A549 (cell line): ENCODE measurements around the gene CPNE4. TPM values are rescaled to one million over a fixed set of nuclear protein-coding genes. Genes with fewer than 3 reads are reported as not detected.

Experiments
- ATAC-seq, 2 experiments: fragments of 200-7000 bp in 1 of 2; fragments of >200 bp in 1 of 2; cut with Nextera tagmentation in 1 of 2; cut with Tn5 transposase in 1 of 2; 3 replicates each; pipeline versions ENCODE4 v1.8.0 to v1.9.1; 2018 to 2020; ENCODE audit warnings: mild to moderate bottlenecking in 1 of 2, moderate library complexity in 1 of 2
- CTCF ChIA-PET: fragments of 300-600 bp; sonication (Branson Sonifier 250); formaldehyde crosslinking; extraction: SDS; loops from one replicate; lab custom pipeline; 2021; ENCODE audit warnings: antibody characterized with exemption, inconsistent platforms; lab: Yijun Ruan, JAX
- POLR2A ChIA-PET: fragments of 350-600 bp; formaldehyde crosslinking; extraction: SDS; loops from one replicate; lab custom pipeline; 2021; ENCODE audit warnings: antibody characterized with exemption, inconsistent platforms; lab: Yijun Ruan, JAX
- DNase-seq, 2 experiments: peaks; one replicate each; pipeline versions ENCODE4 v3.0.0 to v3.0.0-alpha.2; 2011 to 2016; ENCODE audit warnings: low read depth in 1 of 2, low spot score in 1 of 2
- FAIRE-seq: peaks from 2 replicates; lab custom pipeline; 2011; peaks lifted over from hg19 to GRCh38; lab: Jason Lieb, UNC
- H3K27ac ChIP-seq, 2 experiments: fragments of >200 bp; sonication (Bioruptor Twin); formaldehyde crosslinking; 3 replicates each; pipeline ENCODE4 v1.5.1; 2016 to 2017
- H3K4me1 ChIP-seq: fragments of >200 bp; sonication (Bioruptor Twin); formaldehyde crosslinking; 3 replicates; pipeline ENCODE4 v1.6.1; 2016
- H3K4me2 ChIP-seq: fragments of >200 bp; sonication (Bioruptor Twin); formaldehyde crosslinking; 3 replicates; pipeline ENCODE4 v1.6.1; 2016
- H3K4me3 ChIP-seq: fragments of >200 bp; sonication (Bioruptor Twin); formaldehyde crosslinking; 3 replicates; pipeline ENCODE4 v1.5.1; 2016
- H3K9me3 ChIP-seq: fragments of >200 bp; sonication (Bioruptor Twin); formaldehyde crosslinking; 3 replicates; pipeline ENCODE4 v1.6.1; 2016
- ATOH8 ChIP-seq: fragments of 250-450 bp; sonication (Bioruptor Pico); IDR thresholded peaks from 2 replicates; pipeline ENCODE4 v1.5.0; 2020; ENCODE audit warnings: low read depth, mild to moderate bottlenecking, moderate library complexity
- BCL3 ChIP-seq: fragments of >200 bp; sonication (Bioruptor Twin); formaldehyde crosslinking; IDR thresholded peaks from 3 replicates; pipeline ENCODE4 v1.6.1; 2016
- CBX2 ChIP-seq: fragments of 200-600 bp; sonication (generic); IDR thresholded peaks from 2 replicates; pipeline ENCODE4 v1.6.1; 2016; ENCODE audit warnings: low read depth, mild to moderate bottlenecking, borderline replicate concordance
- CBX8 ChIP-seq: fragments of 200-600 bp; sonication (generic); IDR thresholded peaks from 2 replicates; pipeline ENCODE4 v1.6.1; 2016
- CTCF ChIP-seq: fragments of >200 bp; sonication (Bioruptor Twin); formaldehyde crosslinking; IDR thresholded peaks from 3 replicates; pipeline ENCODE4 v1.5.1; 2016
- EHMT2 ChIP-seq: fragments of 200-600 bp; sonication (generic); IDR thresholded peaks from 2 replicates; pipeline ENCODE4 v1.6.1; 2016; ENCODE audit warnings: antibody characterized with exemption, low read depth, mild to moderate bottlenecking, moderate library complexity
- ELK1 ChIP-seq: fragments of 150-350 bp; IDR thresholded peaks from 2 replicates; pipeline ENCODE4 v1.6.1; 2014; ENCODE audit warnings: low read depth, mild to moderate bottlenecking, low read length
- EP300 ChIP-seq, 2 experiments: fragments of >200 bp; sonication (Bioruptor Twin); formaldehyde crosslinking; IDR thresholded peaks; 2 replicates in 1 of 2; 3 replicates in 1 of 2; pipeline ENCODE4 v1.6.1; 2016 to 2017
- FOSB ChIP-seq: fragments of 250-450 bp; sonication (Bioruptor Pico); IDR thresholded peaks from 2 replicates; pipeline ENCODE4 v1.5.0; 2020; ENCODE audit warnings: mild to moderate bottlenecking, moderate library complexity
- FOSL2 ChIP-seq, 2 experiments: fragments of 450-650 bp in 1 of 2; fragments of >200 bp in 1 of 2; sonication (Bioruptor Twin) in 1 of 2; formaldehyde crosslinking; IDR thresholded peaks; 2 replicates each; pipeline versions ENCODE4 v1.5.0 to v1.6.1; 2016 to 2020; ENCODE audit warnings: mild to moderate bottlenecking in 1 of 2, moderate library complexity in 1 of 2
- HES2 ChIP-seq: fragments of >200 bp; sonication (Bioruptor Twin); formaldehyde crosslinking; IDR thresholded peaks from 2 replicates; pipeline ENCODE4 v1.6.1; 2016
- HEYL ChIP-seq: fragments of 250-450 bp; sonication (Bioruptor Pico); IDR thresholded peaks from 2 replicates; pipeline ENCODE4 v1.8.0; 2021; ENCODE audit warnings: mild to moderate bottlenecking, moderate library complexity
- JUN ChIP-seq, 2 experiments: fragments of >200 bp; sonication (Bioruptor Twin); formaldehyde crosslinking; IDR thresholded peaks; 2 replicates in 1 of 2; 3 replicates in 1 of 2; pipeline ENCODE4 v1.6.1; 2016 to 2017
- JUNB ChIP-seq: fragments of >200 bp; sonication (Bioruptor Twin); formaldehyde crosslinking; IDR thresholded peaks from 2 replicates; pipeline ENCODE4 v1.6.1; 2016
- MAFK ChIP-seq: fragments of 450-650 bp; IDR thresholded peaks from 2 replicates; pipeline ENCODE4 v1.6.1; 2014; ENCODE audit not compliant: partially characterized antibody
- MYC ChIP-seq: IDR thresholded peaks from 2 replicates; pipeline ENCODE4 v1.6.1; 2012; ENCODE audit warnings: mild to moderate bottlenecking, inconsistent platforms, low read length, improper control_type of control experiment, borderline replicate concordance
- NFE2L2 ChIP-seq: fragments of 150-350 bp; conservative IDR thresholded peaks from 2 replicates; pipeline ENCODE4 v1.6.1; 2014; ENCODE audit warnings: low read length
- NR3C1 ChIP-seq: fragments of >200 bp; sonication (Bioruptor Twin); formaldehyde crosslinking; IDR thresholded peaks from 3 replicates; pipeline ENCODE4 v1.6.1; 2017
- RARB ChIP-seq: fragments of 250-450 bp; sonication (Bioruptor Pico); IDR thresholded peaks from 2 replicates; pipeline ENCODE4 v1.8.0; 2021; ENCODE audit warnings: mild to moderate bottlenecking, moderate library complexity
- RNF2 ChIP-seq: fragments of 200-600 bp; sonication (generic); IDR thresholded peaks from 2 replicates; pipeline ENCODE4 v1.6.1; 2016; ENCODE audit warnings: low read depth, mild to moderate bottlenecking, antibody characterized with exemption, moderate library complexity, borderline replicate concordance
- SREBF2 ChIP-seq: fragments of 450-650 bp; IDR thresholded peaks from 2 replicates; pipeline ENCODE4 v1.6.1; 2014; ENCODE audit warnings: mild to moderate bottlenecking, moderate library complexity
- ZNF302 ChIP-seq: fragments of 250-450 bp; sonication (Bioruptor Pico); IDR thresholded peaks from 2 replicates; pipeline ENCODE4 v1.9.0; 2021; ENCODE audit warnings: inconsistent platforms, mild to moderate bottlenecking, moderate library complexity
- WGBS: methylation state at CpG from one replicate; pipeline ENCODE4 v1.1.6; 2017; ENCODE audit errors: missing lambda C conversion rate; 5-methylcytosine and 5-hydroxymethylcytosine counted together
- polyA plus RNA-seq, 4 experiments: library from polyadenylated mRNA; depleted of rRNA in 3 of 4; stranded (reverse); fragments of >200 nt; fragmentation: RNase III in 1 of 4; extraction: RNeasy Plus Mini Kit Qiagen cat#74134 plus additional on column Dnase treatment in 1 of 4; gene quantifications; 2 replicates in 3 of 4; 3 replicates in 1 of 4; pipeline ENCODE4 v1.2.3, GENCODE V29; 2011 to 2017

CPNE4 gene
- polyA plus RNA-seq, 2 of the 4 experiments (the other 2 are of a cell fraction): 3.6 to 8.7 TPM

GRCh38 chr3:131532645-131533044 is 502.2 kb downstream of the CPNE4 start (continued):
- TF ChIP-seq CTCF: no peak

GRCh38 chr3:131530843-131531242 is 504.0 kb downstream of the CPNE4 start:
- CTCF ChIA-PET: no interaction called here
- H3K4me1 ChIP-seq: no peaks in the 10 kb centered on the region
- TF ChIP-seq MAFK: no peak
- TF ChIP-seq FOSL2 (IDR thresholded peaks at IDR 0.05): no peak
- TF ChIP-seq FOSL2 (CRISPR knock-in tag; IDR thresholded peaks at IDR 0.05): no peak
- no peak for TF ChIP-seq EHMT2
- TF ChIP-seq CBX2: no peak
- no peak for TF ChIP-seq RARB
- no peak for TF ChIP-seq ATOH8
- no peak for TF ChIP-seq NR3C1
- no peak for TF ChIP-seq NFE2L2
- no peak for TF ChIP-seq CBX8
- no peak for TF ChIP-seq EP300 (IDR thresholded peaks at IDR 0.05)
- no peak for TF ChIP-seq BCL3
- no peak for TF ChIP-seq SREBF2
- no peak for TF ChIP-seq FOSB
- TF ChIP-seq JUN (IDR thresholded peaks at IDR 0.05): no peak
- no peak for TF ChIP-seq MYC
- no peak for TF ChIP-seq HES2
- TF ChIP-seq ELK1: no peak
- TF ChIP-seq, all 56 proteins: peak for 0
- Histone ChIP-seq H3K9me3 (no peaks in the 10 kb centered on the region), H3K27ac (no peak overlapping the region), H3K4me3 (no peak overlapping the region), H3K4me2 (no peak overlapping the region)
- no peak for DNase-seq
- WGBS: 64% methylated on average over 1 of the region's 1 CpG
- ATAC-seq: no peak
- FAIRE-seq: no peak
- POLR2A ChIA-PET: no interaction called here

- ATAC-seq: no peak
- H3K4me2 ChIP-seq: no peak overlapping the region
- FAIRE-seq: no peak
- POLR2A ChIA-PET: no interaction called here
- H3K27ac ChIP-seq: no peak overlapping the region
- CTCF ChIA-PET: no interaction called here
- no peak for DNase-seq
- no peaks in the 10 kb centered on the region for H3K4me1 ChIP-seq
- no peaks in the 10 kb centered on the region for H3K9me3 ChIP-seq
- no peak for TF ChIP-seq RNF2
- no peak for TF ChIP-seq FOSL2 (IDR thresholded peaks at IDR 0.05)
- no peak for TF ChIP-seq FOSL2 (CRISPR knock-in tag; IDR thresholded peaks at IDR 0.05)
- TF ChIP-seq JUNB: no peak
- TF ChIP-seq BCL3: no peak
- TF ChIP-seq HEYL (CRISPR knock-in tag): no peak
- no peak for TF ChIP-seq ZNF302 (CRISPR knock-in tag)
- WGBS: 83% methylated on average over 1 of the region's 1 CpG
- H3K4me3 ChIP-seq: no peak overlapping the region
Measured at GRCh38 chr3:131530388-131530787, 504.4 kb downstream of the CPNE4 start.
